GM21360 (cell line): ENCODE results near the gene PLEKHD1.

ENCODE experiments used
- ATAC-seq: cut with Tn5 transposase; IDR thresholded peaks from one replicate; pipeline ENCODE4 v1.9.1; 2021; ENCODE audit warnings: mild to moderate bottlenecking, moderate library complexity; ENCODE audit not compliant: unreplicated experiment

The PLEKHD1 gene

DNA sequence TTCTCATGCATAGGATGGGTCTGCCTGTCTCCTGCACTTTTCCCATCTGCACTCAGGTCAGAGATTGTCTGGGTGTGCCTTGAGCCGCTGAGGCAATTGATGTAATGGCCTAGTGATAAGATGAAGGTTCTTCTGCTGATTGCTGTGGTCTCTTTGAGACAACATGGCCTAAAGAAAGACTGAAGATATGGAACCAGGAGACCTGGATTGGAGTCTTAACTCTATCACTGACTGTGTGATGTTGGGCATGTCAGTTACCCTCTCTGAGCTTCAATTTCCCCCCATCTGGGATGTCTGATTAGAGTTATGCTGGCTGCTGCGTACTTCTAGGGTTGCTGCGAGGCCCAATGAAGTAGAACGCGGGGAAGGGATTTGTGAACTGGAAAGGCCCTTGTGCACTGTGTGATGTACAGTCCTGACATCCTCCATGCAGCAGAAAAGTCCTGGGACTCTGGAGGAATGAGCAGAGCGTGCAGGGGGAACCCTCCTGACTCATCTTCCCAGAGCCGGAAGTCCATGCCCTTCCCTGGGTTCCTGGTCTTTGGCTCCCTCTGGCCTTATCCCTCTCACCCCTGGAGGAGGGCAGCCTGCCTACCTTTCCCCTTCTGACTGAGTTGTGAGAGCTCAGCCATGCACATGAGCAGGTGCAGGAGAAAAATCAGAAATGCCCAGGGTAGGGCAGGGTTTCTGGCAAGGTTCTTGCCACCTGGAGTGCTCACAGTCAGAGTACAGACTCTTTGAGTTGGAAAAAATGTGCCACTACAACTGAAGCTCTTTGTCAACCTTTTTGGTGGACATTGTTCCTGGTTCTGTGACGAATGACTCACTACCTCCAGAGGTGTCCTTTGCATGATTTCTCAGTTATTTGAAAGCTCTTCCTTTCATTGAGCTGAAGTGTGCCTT is 21.1 kb downstream of the PLEKHD1 start:
- ATAC-seq, result no peak

DNA sequence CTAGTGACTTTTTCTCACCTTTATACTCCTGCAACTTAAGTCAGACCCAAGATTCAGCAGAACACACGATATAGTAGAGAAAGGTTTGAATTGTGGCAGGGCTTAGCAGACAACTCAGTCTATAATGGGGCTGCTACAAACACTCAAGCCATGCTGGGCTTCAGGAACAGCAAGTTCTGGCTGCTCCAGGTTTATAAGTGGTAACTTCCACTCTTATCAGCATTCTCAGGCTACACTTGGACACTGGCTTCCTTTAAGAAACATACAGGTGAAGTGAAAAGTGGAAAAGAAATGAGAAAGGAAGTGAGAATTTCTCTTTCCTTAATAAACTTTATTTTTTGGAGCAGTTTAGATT is 21.7 kb downstream of the PLEKHD1 start:
- ATAC-seq, result no peak

DNA sequence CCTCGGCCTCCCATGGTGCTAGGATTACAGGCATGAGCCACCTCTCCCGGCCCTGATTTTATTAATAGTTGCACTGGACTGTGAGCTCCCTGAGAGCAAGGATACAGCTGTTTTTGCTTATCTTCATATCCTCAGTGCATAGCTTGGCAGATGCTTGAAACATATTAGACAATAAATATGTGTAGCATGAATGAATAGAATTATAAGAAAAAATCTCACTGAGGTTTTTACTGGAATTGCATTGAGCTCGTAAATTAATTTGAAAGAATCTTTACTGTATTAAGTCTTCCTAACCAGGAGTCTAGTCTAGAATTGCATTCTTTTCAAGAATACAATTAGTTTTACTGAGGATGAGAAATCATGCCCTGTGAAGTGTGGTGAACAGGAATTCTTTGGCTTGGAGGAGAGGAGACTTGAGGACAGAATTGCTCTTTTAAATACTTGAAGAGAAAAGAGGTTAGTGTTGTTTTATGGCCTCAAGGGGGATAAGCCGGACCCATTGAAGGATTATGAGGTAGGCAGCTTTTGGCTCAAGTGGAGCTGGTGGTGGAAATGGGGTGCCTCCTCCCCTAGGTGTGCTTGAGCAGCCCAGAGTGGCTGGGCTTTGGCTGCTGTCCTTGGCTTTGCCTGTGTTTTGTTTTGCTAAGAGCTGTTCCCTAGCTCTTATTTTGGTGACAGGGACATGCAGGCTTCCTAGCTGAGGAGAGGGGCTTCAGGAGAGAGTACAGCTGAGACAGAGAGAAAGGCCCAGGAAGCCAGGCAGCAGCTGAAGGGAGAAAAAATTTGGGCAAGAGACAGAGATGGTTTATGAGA is 34.0 kb downstream of the PLEKHD1 start:
- ATAC-seq, result no peak

DNA sequence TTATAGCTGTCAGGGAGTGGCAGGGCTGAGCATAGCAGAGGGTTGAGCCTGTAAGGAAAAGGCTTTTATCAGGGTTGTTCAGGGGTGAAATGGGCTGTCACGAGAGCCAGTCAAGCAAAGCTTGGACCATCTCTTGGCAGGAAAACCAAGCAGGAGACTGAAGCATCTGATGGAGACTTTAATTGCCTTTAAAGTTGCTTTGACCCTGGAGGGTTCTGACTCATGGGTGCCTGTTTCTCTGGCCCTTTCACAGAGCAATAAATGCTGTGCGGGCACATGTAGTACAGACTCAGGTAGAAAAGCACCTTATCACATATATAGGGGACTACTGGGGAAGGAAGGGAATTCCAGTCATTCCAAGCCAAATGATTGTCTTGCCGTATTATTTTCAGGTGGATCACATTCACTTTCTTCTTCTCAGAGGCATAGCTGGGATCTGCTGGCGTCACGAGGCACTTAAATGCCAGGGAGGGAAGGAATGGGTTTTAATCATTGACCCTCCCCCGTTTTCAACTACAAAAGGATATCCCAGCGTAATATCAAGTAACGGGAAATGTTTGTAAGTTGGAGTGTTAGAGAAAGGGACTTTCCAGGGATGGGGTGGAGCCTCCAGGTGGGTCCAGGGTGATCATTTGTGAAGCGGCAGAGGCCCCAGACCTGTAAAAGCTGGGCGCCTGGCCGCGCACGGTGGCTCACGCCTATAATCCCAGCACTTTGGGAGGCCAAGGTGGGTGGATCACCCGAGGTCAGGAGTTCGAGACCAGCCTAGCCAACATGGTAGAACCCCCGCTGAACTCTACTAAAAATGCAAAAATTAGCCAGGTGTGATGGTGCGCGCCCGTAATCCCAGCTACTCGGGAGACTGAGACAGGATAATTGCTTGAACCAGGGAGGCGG is 34.9 kb downstream of the PLEKHD1 start:
- ATAC-seq, result no peak

DNA sequence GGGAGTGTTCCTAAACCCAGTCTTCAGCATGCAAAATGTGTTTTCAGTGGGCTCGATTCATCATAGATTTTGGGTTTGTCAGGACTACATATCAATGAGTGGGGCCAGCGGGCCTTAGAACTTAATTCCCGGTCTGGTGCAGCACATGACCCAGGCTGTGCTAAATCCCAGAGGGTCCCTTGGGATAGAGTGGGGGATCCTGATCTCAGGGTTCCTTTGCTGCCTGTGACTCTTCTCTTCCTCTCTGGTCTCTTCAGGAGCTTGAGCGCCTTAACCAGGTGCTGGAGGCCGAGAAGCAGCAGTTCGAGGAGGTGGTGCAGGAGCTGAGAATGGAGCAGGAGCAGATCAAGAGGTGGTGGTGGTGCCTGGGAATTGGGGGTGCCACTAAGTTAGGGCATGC is 37.5 kb downstream of the PLEKHD1 start:
- no peak for ATAC-seq

DNA sequence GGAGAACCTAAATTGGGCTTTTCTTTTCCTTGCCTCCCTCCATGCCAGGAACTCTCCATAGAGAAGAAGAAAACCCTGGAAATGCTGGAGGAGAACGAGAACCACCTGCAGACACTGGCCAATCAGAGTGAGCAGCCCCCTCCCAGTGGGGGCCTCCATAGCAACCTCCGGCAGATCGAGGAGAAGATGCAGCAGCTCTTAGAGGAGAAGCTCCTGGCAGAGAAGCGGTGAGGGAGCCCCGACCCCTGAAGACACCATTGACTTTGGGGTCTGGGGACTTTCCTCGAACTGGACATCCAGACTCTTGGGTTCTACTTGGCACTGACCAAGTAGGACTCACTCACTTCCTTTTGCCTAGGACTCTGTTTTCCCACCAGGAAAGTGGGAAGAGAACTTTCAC is 41.4 kb downstream of the PLEKHD1 start:
- no peak for ATAC-seq

DNA sequence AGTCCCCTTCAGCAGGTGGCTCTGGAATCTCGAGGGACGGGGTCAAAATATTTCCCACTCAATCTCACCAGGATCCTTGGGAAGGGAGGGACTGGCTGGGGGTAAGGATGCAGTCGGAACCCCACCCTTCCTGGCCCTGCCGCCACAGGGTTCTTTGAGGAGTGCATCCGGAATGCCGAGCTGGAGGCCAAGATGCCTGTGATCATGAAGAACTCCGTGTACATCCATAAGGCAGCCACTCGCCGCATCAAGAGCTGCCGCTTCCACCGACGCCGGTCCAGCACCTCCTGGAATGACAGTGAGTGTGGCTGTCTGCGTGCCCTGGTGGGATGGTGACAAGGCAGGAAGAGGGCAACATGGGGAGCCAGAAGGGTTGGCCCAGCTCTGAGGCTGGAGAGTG is 43.1 kb downstream of the PLEKHD1 start:
- ATAC-seq, result no peak

DNA sequence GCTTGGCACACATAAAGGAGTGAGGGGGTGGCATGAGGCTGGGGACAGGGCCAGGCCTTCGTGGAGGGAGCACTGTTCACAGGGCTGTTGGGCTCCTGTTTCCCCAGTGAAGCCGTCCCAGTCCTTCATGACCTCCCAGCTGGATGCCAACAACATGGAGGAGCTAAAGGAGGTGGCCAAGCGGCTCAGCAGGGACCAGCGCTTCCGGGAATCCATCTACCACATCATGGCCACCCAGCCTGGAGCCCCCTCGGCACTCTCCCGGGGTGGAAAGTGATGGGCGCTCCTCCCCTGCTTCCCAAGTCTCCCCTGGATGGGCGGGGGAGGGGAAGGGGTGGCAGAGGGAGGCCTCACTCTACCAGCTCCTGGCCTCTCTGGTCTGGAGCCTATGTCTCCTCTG is 43.6 kb downstream of the PLEKHD1 start:
- ATAC-seq, result no peak

DNA sequence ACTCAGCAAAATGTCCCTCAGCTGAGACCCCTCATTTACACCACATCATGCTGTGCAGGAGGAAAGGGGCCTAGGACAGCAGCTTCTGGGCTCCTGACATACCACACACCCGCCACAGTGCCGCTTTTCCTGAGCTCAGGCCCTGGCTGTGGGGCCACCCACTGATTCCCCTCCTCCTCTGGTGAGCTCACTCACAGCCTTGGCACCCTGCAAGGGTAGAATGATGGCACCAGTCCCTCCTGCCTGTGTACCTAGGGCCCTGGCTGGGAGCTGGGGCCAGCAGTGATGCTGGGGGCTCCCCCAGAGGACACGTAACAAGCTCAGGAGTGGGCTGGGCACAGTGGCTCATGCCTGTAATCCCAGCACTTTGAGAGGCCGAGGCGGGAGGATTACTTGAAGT is 44.4 kb downstream of the PLEKHD1 start:
- ATAC-seq, result no peak

DNA sequence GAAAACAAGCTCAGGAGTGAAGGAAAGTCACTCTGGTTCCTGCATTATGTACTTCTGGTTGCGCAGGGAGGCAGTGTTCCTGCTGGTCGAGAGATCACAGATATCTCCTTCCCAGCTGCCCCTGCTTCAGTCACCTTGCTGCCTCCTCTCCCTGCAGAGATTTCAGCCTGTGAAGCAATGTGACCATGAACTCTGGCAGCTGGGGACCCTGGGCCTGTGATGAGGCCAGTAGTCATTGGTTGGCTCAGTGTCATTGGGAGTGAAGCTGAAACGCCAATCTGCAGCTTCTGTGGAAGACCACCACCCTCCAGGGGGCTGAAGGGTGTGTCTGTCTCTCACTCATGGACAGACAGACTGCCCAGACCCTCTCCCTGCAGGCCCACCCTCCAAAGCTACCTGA is 45.0 kb downstream of the PLEKHD1 start:
- no peak for ATAC-seq

DNA sequence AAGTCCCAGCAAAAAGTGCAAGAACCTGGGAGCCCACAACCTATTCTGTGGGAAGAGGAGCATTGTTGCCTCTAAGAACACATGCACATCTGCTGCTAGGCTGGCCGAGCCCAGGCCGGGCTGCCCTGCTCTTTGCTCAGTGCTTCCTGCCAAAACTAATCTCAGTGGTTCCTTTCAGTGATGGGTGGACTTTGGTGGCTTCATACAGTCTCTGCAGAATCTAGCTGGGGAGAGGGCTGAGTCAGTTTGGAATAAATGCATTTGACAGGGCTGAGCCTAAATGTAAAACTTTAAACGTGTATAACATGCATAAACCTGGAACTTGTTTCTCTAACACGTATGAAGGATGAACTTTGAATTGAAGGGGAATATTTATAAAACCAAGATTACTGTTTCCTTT is 45.6 kb downstream of the PLEKHD1 start:
- ATAC-seq, result no peak

DNA sequence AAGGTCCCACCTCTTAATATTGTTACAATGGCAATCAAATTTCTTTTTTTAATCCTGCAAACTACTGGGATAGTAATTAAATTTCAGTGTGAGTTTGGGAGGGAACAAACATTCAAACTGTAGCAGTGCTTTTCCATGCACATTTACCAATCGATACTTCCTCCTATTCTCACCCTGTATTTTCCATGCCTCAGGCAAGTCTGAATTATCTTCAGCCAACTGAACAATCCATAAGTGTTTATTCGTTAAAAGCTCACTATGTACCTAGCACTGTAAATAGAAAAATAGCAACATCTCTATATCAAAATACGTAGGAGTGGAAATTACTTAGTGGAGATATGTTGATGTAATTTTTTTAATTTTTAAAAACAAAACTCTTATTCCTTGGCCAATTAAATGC is 46.6 kb downstream of the PLEKHD1 start:
- ATAC-seq, result no peak

DNA sequence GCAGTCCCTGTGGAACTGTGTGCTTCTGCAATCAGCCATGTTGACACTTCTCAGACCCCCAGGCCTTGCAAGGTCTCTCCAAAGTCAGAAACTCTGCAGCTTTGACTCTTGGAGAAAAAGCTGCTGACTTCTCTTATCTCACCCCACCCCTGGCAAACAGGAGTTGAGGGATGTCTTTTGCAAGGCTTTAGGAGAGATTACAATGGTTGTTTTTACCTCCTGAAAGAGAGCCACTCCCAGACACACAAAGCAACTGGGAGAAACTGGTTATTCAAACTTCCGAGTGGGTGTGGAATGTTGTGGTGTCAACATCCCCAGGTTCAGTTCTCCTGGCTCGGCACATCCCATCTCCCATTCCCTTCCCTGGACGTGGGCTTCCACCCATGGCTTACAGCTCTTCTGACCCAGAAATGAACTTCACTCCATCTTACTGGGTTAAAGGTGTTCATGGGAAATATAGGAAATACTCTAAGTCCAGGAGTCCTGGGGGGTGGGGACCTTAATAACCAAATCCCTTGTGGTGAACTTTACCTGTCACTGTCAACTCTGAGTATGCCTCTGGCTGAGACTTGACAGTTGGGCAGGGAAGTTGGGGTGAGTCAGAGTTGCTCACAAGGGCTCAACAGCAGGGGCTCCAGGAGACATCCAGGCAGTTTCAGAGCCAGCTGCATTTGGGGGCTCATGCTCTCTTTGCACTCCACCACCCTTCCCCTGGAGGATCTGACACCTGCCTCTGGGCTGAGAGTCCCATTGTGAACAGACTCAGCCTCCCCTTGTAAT is 48.2 kb downstream of the PLEKHD1 start:
- ATAC-seq, result no peak

DNA sequence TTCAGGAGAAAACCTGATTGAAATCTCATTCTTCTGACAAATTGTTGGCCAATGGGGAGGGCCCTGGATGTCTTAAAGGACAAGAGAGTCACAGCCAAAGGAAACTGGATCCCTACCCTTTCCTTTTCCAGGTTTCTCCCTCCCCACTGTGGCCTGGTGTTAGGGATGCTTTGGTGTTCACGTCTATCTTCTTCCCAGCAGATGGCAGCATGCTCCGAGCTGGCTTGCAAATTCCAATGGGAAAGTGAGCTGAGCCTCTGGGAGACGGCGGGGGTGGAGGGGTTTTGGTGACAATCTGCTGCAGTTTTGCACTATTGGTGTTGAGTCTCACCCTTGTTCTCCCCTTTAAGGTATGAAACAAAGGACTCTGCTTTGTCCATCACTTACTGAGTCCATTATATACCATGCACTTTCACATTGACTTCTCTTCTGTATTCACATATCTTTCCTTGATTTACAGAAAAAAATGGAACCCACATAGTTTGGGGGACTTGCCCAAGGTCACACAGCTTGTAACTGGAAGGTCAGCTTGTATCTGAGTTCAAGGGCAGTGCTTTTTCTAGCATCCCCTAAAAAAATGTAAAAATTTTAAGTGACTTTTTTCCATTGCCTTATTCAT is 50.8 kb downstream of the PLEKHD1 start:
- no peak for ATAC-seq

DNA sequence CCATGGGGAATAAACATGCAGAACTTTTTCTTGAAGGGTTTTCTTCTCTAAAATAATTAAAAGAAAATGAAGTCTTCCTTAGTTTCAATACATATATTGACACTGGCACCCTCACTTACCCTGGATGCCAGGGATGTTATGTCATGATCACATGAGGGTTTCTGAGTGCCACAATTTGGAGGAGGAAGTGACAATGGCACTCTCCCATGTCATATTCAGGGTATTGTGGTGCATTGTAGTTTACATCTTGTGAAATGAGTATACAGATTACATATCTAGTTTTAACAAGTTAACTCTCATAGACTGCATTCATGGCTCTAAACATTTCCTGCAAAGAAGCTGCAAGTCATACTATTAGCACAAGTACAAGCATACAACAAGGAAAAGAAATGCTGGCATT is 52.4 kb downstream of the PLEKHD1 start:
- ATAC-seq, result no peak

DNA sequence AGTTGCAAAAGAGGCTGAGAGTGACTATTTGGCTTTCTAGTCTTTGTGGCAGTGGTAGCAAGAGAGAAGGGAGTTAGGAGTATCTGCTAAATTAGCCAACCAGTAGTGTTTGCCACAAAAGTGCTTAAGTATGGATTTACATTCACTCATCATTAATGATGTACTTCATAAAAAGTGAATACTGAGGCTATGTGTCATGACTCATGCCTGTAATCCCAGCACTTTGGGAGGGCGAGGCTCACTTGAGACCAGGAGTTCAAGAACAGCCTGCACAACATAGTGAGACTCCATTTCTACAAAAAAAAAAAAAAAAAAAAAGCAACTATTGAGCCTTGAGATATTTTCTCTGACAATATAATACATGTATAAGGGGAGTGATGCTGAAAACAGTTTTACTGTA is 53.4 kb downstream of the PLEKHD1 start:
- no peak for ATAC-seq

DNA sequence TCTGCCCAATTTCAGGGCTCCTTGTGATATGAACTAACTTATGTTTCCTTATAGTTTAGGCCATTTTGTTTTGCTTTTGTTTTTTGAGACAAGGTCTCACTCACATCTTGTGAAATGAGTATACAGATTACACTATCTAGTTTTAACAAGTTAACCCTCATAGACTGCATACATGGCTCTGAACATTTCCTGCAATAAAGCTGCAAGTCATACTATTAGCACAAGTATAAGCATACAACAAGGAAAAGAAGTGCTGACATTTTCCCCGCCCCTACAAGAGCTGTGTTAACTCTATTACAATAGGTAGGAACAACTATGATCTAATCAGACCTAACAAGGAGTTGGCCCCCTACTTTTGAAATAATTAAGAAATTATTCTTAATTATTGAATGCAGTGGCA is 54.2 kb downstream of the PLEKHD1 start:
- no peak for ATAC-seq

DNA sequence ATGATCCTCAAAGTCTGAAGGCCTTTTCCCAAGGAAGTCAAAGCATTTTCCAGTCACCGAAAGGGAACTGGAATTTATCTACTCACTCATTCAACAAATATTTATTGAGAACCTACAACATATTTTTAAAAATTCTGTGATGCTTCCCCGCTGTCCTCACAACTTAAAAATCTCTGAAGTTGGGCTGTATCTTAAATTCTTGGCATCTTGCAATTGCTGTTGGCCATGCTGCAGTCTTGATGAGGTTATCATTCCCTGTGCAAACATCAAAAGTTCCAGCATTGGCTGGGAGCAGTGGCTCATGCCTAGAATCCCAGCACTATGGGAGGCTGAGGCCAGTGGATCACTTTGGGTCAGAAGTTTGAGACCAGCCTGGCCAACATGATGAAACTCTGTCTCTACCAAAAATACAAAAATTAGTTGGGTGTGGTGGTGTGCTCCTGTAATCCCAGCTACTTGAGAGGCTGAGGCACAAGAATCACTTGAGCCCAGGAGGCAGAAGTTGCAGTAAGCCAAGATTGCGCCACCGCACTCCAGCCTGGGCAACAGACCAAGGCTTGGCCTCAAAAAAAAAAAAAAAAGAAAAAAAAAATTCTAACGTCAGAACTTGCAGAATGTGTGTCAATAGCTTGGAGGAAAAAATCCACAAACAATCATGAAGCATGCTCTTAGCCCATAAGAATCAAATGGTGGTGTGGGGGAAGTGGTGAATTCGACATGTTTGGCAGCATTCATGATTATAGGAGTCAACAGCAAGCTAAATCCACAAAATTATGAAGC is 55.3 kb downstream of the PLEKHD1 start:
- ATAC-seq, result no peak

DNA sequence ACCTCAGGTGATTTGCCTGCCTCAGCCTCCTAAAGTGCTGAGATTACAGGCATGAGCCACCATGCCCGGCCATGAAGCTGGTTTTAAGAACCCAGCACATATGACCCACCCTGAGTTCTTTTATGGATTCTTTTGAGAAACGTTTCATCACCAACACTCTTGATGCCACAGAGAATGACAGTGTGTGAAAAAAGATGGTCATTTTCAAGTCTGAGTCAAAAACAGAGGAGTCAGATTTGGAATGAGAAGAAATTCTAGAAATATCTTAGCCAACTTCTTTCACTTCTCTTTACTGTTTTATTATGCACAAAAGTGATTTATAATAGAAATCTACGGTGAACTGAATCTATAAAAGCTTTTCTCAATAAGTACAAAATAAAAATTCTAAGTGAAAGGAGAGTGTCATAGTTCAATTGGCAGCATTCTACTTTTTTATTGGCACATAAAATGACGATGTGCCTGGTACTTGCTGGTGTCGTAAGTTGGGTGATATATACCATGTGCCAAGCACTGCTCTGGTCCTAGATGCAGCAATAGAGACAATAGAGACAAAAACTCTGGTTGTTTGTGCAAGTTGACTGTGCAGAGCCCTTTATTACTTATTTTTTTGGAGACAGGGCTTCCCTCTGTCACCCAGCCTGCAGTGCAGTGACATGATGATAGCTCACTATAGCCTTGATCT is 56.3 kb downstream of the PLEKHD1 start:
- ATAC-seq, result no peak
